HepG2 (cell line): ENCODE data around the gene PPME1. TPM values are rescaled to one million over a fixed set of nuclear protein-coding genes. Genes with fewer than 3 reads are reported as not detected.

Experiments used
- ATAC-seq: fragments of 200-7000 bp; cut with Tn5 transposase; 3 replicates; pipeline ENCODE4 v1.9.1; 2020; ENCODE audit warnings: mild to moderate bottlenecking, moderate library complexity
- BruUV-seq: library from RNA; stranded (reverse); fragments of 400-500 nt; replicated peaks from 2 replicates; lab custom pipeline; 2021; lab: Mats Ljungman, UMichigan
- CTCF ChIA-PET: fragments of 300-600 bp; formaldehyde crosslinking; extraction: SDS; loops from one replicate; lab custom pipeline; 2021; ENCODE audit warnings: low total read pairs, inconsistent platforms, low intra/inter-chr PET ratio; lab: Yijun Ruan, JAX
- POLR2A ChIA-PET: fragments of 350-600 bp; sonication (Branson Sonifier 250); formaldehyde crosslinking; loops from one replicate; lab custom pipeline; 2020; ENCODE audit warnings: antibody characterized with exemption, inconsistent platforms; lab: Yijun Ruan, JAX
- DNase-seq: peaks from one replicate; pipeline ENCODE4 v3.0.0-alpha.2; 2015; ENCODE audit warnings: low spot score
- FAIRE-seq: peaks from 3 replicates; lab custom pipeline; 2011; peaks lifted over from hg19 to GRCh38; lab: Jason Lieb, UNC
- H2AFZ ChIP-seq: one replicate; pipeline ENCODE4 v1.6.1; 2011; ENCODE audit warnings: low read length, inconsistent platforms
- H3K27ac ChIP-seq: fragments of 300-600 bp; 3 replicates; pipeline ENCODE4 v1.8.0; 2011; ENCODE audit warnings: mixed run types, mild to moderate bottlenecking, mixed read lengths, low read length, inconsistent platforms; ENCODE audit not compliant: insufficient read depth; ENCODE audit errors: extremely low read length
- H3K27me3 ChIP-seq, 2 experiments: fragments of 200-600 bp in 1 of 2; 2 replicates in 1 of 2; 3 replicates in 1 of 2; pipeline versions ENCODE4 v1.6.0 to v1.8.0; 2011; ENCODE audit warnings: low read length in 2 of 2, mild to moderate bottlenecking in 2 of 2, moderate library complexity in 2 of 2, inconsistent platforms in 1 of 2; ENCODE audit not compliant: insufficient read depth in 2 of 2, control insufficient read depth in 1 of 2
- H3K36me3 ChIP-seq, 2 experiments: fragments of 200-600 bp in 1 of 2; replicated peaks in 1 of 2; 2 replicates in 1 of 2; 3 replicates in 1 of 2; pipeline versions ENCODE4 v1.5.1 to v1.8.0; 2011; ENCODE audit warnings: low read length in 2 of 2, inconsistent platforms in 1 of 2; ENCODE audit not compliant: insufficient read depth in 2 of 2, control insufficient read depth in 1 of 2
- H3K4me1 ChIP-seq: 2 replicates; pipeline ENCODE4 v1.5.1; 2012; ENCODE audit warnings: low read length, inconsistent platforms; ENCODE audit not compliant: insufficient read depth
- H3K4me2 ChIP-seq: 2 replicates; pipeline ENCODE4 v1.6.0; 2011; ENCODE audit warnings: low read depth, low read length, inconsistent platforms
- H3K4me3 ChIP-seq, 3 experiments: fragments of 200-600 bp in 1 of 3; sonication (generic), shearing (Covaris generic) in 1 of 3; replicated peaks in 1 of 3; 2 replicates each; pipeline ENCODE4 v1.5.1; 2011 to 2016; ENCODE audit warnings: low read length in 3 of 3, inconsistent platforms in 2 of 3, low read depth in 2 of 3, mild to moderate bottlenecking in 2 of 3, control low read depth in 1 of 3, mixed read lengths in 1 of 3; ENCODE audit not compliant: insufficient read depth in 1 of 3
- H3K79me2 ChIP-seq: one replicate; pipeline ENCODE4 v1.6.1; 2011; ENCODE audit warnings: low read length, inconsistent platforms; ENCODE audit not compliant: insufficient read depth
- H3K9ac ChIP-seq: 2 replicates; pipeline ENCODE4 v1.6.0; 2011; ENCODE audit warnings: mild to moderate bottlenecking, low read depth, low read length, inconsistent platforms; ENCODE audit not compliant: insufficient read depth
- H3K9me3 ChIP-seq: 2 replicates; pipeline ENCODE4 v1.5.1; 2012; ENCODE audit warnings: mild to moderate bottlenecking, low read length
- H4K20me1 ChIP-seq: 2 replicates; pipeline ENCODE4 v1.6.0; 2011; ENCODE audit warnings: inconsistent platforms, mild to moderate bottlenecking, low read length, moderate library complexity; ENCODE audit not compliant: insufficient read depth
- ISL2 ChIP-seq: sonication (generic); formaldehyde crosslinking; IDR thresholded peaks from 2 replicates; pipeline ENCODE4 v1.5.0; 2020; ENCODE audit warnings: missing genetic modification reagents
- KDM2A ChIP-seq: sonication (generic); formaldehyde crosslinking; IDR thresholded peaks from 2 replicates; pipeline ENCODE4 v1.4.0; 2020; ENCODE audit warnings: low read depth, missing genetic modification reagents, borderline replicate concordance
- MYC ChIP-seq: sonication (generic); formaldehyde crosslinking; IDR thresholded peaks from 2 replicates; pipeline ENCODE4 v1.9.0; 2021; ENCODE audit warnings: missing genetic modification reagents, borderline replicate concordance
- NFKBIZ ChIP-seq: IDR thresholded peaks from 2 replicates; pipeline ENCODE4 v1.6.1; 2018; ENCODE audit warnings: missing genetic modification reagents, missing compliant biosample characterization
- NONO ChIP-seq, 2 experiments: fragments of 450-650 bp in 1 of 2; sonication (generic) in 1 of 2; formaldehyde crosslinking in 1 of 2; IDR thresholded peaks in 1 of 2; conservative IDR thresholded peaks in 1 of 2; 2 replicates each; pipeline versions ENCODE4 v1.6.1 to v1.8.0; 2017 to 2022; ENCODE audit warnings: mild to moderate bottlenecking in 1 of 2, missing genetic modification reagents in 1 of 2, moderate library complexity in 1 of 2
- NR2F2 ChIP-seq: IDR thresholded peaks from 2 replicates; pipeline ENCODE4 v1.6.1; 2012; ENCODE audit warnings: low read depth, inconsistent platforms, borderline replicate concordance
- POLR2A ChIP-seq, 2 experiments: IDR thresholded peaks; 2 replicates each; pipeline ENCODE4 v1.6.1; 2011; ENCODE audit warnings: low read depth in 2 of 2, low read length in 2 of 2, mild to moderate bottlenecking in 1 of 2, moderate library complexity in 1 of 2; ENCODE audit not compliant: insufficient read depth in 1 of 2
- PREB ChIP-seq: sonication (generic); formaldehyde crosslinking; IDR thresholded peaks from 2 replicates; pipeline ENCODE4 v1.4.0; 2020; ENCODE audit warnings: missing genetic modification reagents
- TOE1 ChIP-seq: sonication (generic); formaldehyde crosslinking; IDR thresholded peaks from 2 replicates; pipeline ENCODE4 v1.4.0; 2020; ENCODE audit warnings: mild to moderate bottlenecking, missing genetic modification reagents
- TRAFD1 ChIP-seq: sonication (generic); formaldehyde crosslinking; IDR thresholded peaks from 2 replicates; pipeline ENCODE4 v1.5.1; 2020; ENCODE audit warnings: missing genetic modification reagents, mild to moderate bottlenecking, borderline replicate concordance
- ZMAT3 ChIP-seq: sonication (generic); formaldehyde crosslinking; conservative IDR thresholded peaks from 2 replicates; pipeline ENCODE4 v1.7.0; 2021; ENCODE audit warnings: missing genetic modification reagents
- ZNF124 ChIP-seq: sonication (generic); formaldehyde crosslinking; IDR thresholded peaks from 2 replicates; pipeline ENCODE4 v1.4.0; 2020; ENCODE audit warnings: missing genetic modification reagents
- ZNF709 ChIP-seq: sonication (generic); formaldehyde crosslinking; IDR thresholded peaks from 2 replicates; pipeline ENCODE4 v1.5.0; 2020; ENCODE audit warnings: mild to moderate bottlenecking, missing genetic modification reagents
- ZSCAN25 ChIP-seq: sonication (generic); formaldehyde crosslinking; IDR thresholded peaks from 2 replicates; pipeline ENCODE4 v1.8.0; 2022; ENCODE audit warnings: mild to moderate bottlenecking, missing genetic modification reagents
- whole genome bisulfite sequencing: methylation state at CpG from one replicate; pipeline ENCODE4 v1.1.6; 2017; ENCODE audit warnings: low lambda C conversion rate; 5-methylcytosine and 5-hydroxymethylcytosine counted together
- in situ Hi-C: cut with HindIII; loops from 2 replicates; pipeline ENCODE4 v1.10.0; 2017; ENCODE audit warnings: low pct_unique_long_range_greater_than_20kb; ENCODE audit not compliant: extremely low pct_ligation_motif_present
- intact Hi-C: fragments of 100-400 bp; cut with micrococcal nuclease; formaldehyde crosslinking; loops from one replicate; pipeline ENCODE4 v1.10.0; 2022; ENCODE audit not compliant: unreplicated experiment
- polyA plus RNA-seq, 8 experiments: library from polyadenylated mRNA; depleted of rRNA in 3 of 8; stranded (reverse) in 7 of 8; unstranded in 1 of 8; fragments of >200 nt; fragmentation: Illumina TruSeq in 4 of 8; extraction: Trizol in 4 of 8; gene quantifications; 2 replicates each; pipeline versions ENCODE4 v1.2.1 to v1.2.3, GENCODE V29; 2011 to 2016; ENCODE audit warnings: low read depth in 4 of 8, missing spikeins in 1 of 8, mixed read lengths in 1 of 8; ENCODE audit not compliant: insufficient read depth in 1 of 8
- total RNA-seq, 5 experiments: library from RNA; depleted of rRNA; stranded (reverse); fragments of >200 nt; fragmentation: Illumina TruSeq; extraction: Trizol; gene quantifications; 2 replicates each; pipeline ENCODE4 v1.2.3, GENCODE V29; 2016; ENCODE audit warnings: low read depth in 1 of 5
- TF ChIP-seq, protein P1 (sequence below): sonication (generic); formaldehyde crosslinking; IDR thresholded peaks from 2 replicates; pipeline ENCODE4 v1.5.1; 2020; ENCODE audit warnings: missing genetic modification reagents, mild to moderate bottlenecking, borderline replicate concordance
- TF ChIP-seq, protein P2 (sequence below): sonication (generic); formaldehyde crosslinking; IDR thresholded peaks from 2 replicates; pipeline ENCODE4 v1.8.1; 2023; ENCODE audit warnings: mild to moderate bottlenecking, inconsistent platforms, moderate library complexity, missing genetic modification reagents, borderline replicate concordance

The PPME1 gene
- total and polyA plus RNA-seq, 2 of the 13 experiments (the other 11 are each of a cell fraction or from before 2014, with no cell fraction given): 31.3 to 56.0 TPM

GRCh38 chr11:74249496-74249895 lies 78.4 kb downstream of the PPME1 start (continued):
- TF ChIP-seq, protein P1, sequence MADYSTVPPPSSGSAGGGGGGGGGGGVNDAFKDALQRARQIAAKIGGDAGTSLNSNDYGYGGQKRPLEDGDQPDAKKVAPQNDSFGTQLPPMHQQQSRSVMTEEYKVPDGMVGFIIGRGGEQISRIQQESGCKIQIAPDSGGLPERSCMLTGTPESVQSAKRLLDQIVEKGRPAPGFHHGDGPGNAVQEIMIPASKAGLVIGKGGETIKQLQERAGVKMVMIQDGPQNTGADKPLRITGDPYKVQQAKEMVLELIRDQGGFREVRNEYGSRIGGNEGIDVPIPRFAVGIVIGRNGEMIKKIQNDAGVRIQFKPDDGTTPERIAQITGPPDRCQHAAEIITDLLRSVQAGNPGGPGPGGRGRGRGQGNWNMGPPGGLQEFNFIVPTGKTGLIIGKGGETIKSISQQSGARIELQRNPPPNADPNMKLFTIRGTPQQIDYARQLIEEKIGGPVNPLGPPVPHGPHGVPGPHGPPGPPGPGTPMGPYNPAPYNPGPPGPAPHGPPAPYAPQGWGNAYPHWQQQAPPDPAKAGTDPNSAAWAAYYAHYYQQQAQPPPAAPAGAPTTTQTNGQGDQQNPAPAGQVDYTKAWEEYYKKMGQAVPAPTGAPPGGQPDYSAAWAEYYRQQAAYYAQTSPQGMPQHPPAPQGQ: no peak
- TF ChIP-seq ZNF124 (CRISPR knock-in tag): no peak
- no peak for TF ChIP-seq ZNF709 (CRISPR knock-in tag)
- TF ChIP-seq KDM2A: no peak
- no peak for TF ChIP-seq ZMAT3
- no peak for TF ChIP-seq TOE1
- no peak for TF ChIP-seq NONO (IDR thresholded peaks at IDR 0.05)
- no peak for TF ChIP-seq NONO (CRISPR knock-in tag; conservative IDR thresholded peaks at IDR 0.05)
- TF ChIP-seq ISL2: no peak

GRCh38 chr11:74253361-74253760 lies 82.3 kb downstream of the PPME1 start:
- intact Hi-C loops: no loop called here
- ChIA-PET CTCF (no interaction called here), POLR2A (no interaction called here)
- H3K4me2 ChIP-seq: no peak overlapping the region
- H3K9me3 ChIP-seq: no peaks in the 10 kb centered on the region
- H3K9ac ChIP-seq: no peak overlapping the region
- 86% methylated on average over 8 of the region's 8 CpGs for WGBS
- peaks cover 8% of the 10 kb centered on the region; the same call in 1 of the 2 replicates for H3K4me1 ChIP-seq
- H4K20me1 ChIP-seq: no peaks in the 10 kb centered on the region
- DNase-seq: no peak
- no peak for ATAC-seq
- H2AFZ ChIP-seq: no peak overlapping the region
- FAIRE-seq: no peak
- H3K36me3 ChIP-seq: peaks cover 15 to 57% of the 10 kb centered on the region in 2 experiments
- no TSS peak for BruUV-seq
- in situ Hi-C loops: loop anchor here (10.0 kb wide), 1 partner anchor 201 kb away; no protein-coding TSS in a partner anchor
- no peak overlapping the region for H3K4me3 ChIP-seq
- no peak overlapping the region for H3K27ac ChIP-seq
- H3K79me2 ChIP-seq: no peaks in the 10 kb centered on the region
- H3K27me3 ChIP-seq: no peaks in the 10 kb centered on the region
- TF ChIP-seq MYC (no peak), ZSCAN25 (CRISPR knock-in tag) (no peak), NFKBIZ (no peak), NR2F2 (no peak), PREB (CRISPR knock-in tag) (no peak), TRAFD1 (CRISPR knock-in tag) (no peak), POLR2A (IDR thresholded peaks at IDR 0.05; ENCODE audit: insufficient read depth in 1 of 2, low read depth in 2 of 2, low read length in 2 of 2) (no peak)
- TF ChIP-seq, protein P2, sequence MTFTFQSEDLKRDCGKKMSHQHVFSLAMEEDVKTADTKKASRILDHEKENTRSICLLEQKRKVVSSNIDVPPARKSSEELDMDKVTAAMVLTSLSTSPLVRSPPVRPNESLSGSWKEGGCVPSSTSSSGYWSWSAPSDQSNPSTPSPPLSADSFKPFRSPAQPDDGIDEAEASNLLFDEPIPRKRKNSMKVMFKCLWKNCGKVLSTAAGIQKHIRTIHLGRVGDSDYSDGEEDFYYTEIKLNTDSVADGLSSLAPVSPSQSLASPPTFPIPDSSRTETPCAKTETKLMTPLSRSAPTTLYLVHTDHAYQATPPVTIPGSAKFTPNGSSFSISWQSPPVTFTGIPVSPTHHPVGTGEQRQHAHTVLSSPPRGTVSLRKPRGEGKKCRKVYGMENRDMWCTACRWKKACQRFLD (CRISPR knock-in tag): no peak
